Fibroblast of skin of back (primary cell): Measurements from ENCODE around the gene ME3.

ENCODE experiments used
- DNase-seq: peaks from one replicate; pipeline ENCODE4 v3.0.0-alpha.2; 2013

The ME3 gene

GRCh38 chr11:86513746-86514373 is 158.6 kb downstream of the ME3 start:
- no peak for DNase-seq

- DNase-seq: no peak
These were observed 159.3 kb downstream of the ME3 start for GRCh38 chr11:86513138-86513537.

- DNase-seq: peak; percentile 85
These were observed 161.3 kb downstream of the ME3 start for GRCh38 chr11:86511086-86511551.

DNA sequence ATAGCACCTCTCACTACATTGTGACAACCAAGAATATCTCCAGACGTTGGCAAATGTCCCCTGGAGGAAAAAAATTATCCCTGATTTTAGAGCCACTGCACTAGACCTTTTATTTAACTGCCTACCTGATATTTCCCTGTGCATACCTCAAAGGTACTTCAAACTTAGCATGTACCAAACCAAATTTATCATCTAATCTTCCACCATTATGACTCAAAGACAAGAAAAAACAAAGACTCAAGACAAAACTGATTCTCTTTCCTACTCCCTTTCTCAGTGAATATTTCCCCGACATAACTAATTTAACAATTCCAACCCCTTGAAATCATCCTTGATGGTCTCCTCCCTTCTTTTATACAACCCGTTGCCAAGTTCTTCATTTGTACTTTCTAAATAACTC is 161.7 kb downstream of the ME3 start:
- no peak for DNase-seq

DNA sequence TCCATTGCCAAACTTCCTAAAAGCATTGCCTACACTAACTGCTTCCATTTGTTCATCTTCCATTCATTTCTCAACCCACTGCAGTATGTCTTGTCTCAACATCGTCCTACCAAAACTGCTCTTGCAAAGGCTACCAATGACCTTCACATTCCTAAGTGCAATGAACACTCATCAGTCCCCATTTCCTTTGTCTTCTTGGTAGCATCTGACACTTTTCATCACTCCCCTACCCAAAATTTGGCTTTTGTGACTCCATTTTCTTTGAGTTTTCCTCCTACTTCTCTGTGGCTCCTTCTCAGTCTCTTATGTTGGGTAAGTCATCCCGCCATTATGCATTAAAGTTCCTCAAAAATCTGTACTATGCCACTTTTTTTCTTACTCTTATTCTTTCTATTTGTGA is 162.3 kb downstream of the ME3 start:
- no peak for DNase-seq

- DNase-seq: peak; percentile 63
These were observed 162.8 kb downstream of the ME3 start for GRCh38 chr11:86509588-86509974.

GRCh38 chr11:86508604-86509587 is 163.5 kb downstream of the ME3 start:
- DNase-seq: no peak

DNA sequence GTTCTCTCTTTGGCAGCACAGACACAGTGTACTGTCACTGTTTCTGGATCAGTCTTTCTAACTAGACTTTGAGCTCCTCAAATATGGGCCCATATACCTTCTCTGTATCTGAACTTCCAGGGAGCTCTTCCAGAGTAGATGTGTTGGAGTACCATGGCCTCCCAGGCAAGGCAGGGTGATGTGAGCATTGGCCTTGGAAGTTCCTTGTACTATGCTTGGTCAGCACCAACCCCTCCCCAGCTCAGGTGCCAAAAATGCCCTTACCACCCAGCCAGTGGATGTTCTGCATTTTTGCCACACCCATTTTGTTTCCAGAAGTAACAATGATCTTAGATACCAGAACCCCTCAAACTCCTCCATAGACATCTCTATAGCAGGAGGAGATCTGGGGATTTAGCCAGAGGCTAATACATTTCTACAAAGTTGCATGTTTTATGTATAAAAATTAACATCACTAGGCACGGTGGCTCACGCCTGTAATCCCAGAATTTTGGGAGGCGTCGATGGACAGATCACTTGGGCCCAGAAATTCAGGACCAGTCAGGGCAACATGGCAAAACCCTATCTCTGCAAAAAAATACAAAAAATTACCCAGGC is 165.1 kb downstream of the ME3 start:
- DNase-seq: no peak

- DNase-seq: no peak
These were observed 166.2 kb downstream of the ME3 start for GRCh38 chr11:86506235-86506634.

GRCh38 chr11:86503131-86503530 is 169.3 kb downstream of the ME3 start:
- DNase-seq: no peak

GRCh38 chr11:86502137-86502642 is 170.2 kb downstream of the ME3 start:
- DNase-seq: no peak

GRCh38 chr11:86500500-86501140 is 171.8 kb downstream of the ME3 start:
- no peak for DNase-seq

GRCh38 chr11:86499723-86500129 is 172.7 kb downstream of the ME3 start:
- DNase-seq: no peak

- DNase-seq: no peak
These were observed 174.6 kb downstream of the ME3 start for GRCh38 chr11:86497836-86498235.

DNA sequence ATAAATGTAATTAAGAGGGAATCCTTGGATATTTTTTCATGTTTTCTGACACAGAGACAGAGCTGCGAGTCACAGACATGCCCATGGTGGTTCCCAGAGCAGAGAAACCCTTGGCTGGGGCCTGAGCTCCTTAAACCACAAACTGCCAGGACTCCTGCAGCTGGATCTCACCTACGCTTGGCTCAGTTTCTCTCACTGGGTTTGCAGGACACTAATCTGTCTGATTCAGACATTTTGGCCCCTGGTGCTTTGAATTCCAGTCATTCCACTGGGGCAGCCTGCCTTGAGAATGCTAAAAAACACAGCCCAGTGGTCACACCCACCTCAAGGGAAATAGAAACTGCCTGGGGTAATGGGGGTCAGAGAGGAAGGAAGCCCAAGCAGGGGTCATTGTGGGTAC is 175.1 kb downstream of the ME3 start:
- DNase-seq: peak; percentile 62

- peak; percentile 76 for DNase-seq
These were observed 177.1 kb downstream of the ME3 start for GRCh38 chr11:86495351-86495750.

DNA sequence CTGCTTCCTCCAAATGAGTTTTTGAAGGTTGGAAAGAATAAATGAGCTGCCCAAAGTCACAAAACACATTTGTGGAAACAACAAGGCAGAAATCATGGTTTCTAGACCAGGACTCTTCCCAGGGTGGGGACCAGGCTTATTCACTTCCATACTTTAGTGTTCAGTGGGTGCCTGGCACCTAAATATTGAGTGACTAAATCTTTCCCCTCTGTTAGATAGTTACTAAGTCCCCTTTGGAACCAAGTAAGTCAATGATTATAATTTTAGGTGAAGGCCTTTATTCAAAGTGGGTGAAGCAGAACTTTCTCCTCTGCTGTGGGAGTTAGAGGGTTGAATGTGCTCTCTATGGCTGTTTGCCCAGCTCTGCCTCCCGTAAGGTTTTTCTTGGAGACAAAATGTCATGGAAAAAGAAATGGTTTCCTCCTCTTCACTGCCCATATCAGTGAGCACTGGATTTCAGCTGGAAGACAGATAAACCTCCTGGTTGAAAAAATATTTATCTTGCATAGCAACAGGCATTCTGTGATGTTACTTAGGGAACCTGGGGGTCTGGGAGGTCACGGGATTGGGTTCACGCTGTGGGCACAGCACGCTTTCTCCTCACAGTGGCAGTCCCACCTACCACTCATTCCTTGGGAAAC is 179.9 kb downstream of the ME3 start:
- no peak for DNase-seq

DNA sequence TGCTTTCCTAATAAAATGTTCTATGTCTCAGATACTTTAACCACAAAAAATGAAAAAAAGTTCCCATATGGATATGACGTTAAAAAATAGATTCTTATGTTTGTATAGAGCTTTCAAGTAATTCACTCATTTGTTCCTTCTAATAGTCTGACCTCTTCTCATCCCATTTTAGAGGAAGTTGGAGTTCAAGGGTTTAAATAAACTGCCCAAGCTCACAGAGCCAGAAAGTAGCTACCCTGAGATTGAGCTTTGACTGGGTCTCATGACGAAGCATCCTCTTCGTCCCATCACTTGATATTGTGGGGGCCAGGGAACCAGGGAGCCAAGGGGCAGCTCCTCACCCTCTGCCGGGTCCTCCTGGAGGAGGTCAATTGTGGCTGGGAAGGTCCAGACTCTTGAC is 181.4 kb downstream of the ME3 start:
- no peak for DNase-seq

DNA sequence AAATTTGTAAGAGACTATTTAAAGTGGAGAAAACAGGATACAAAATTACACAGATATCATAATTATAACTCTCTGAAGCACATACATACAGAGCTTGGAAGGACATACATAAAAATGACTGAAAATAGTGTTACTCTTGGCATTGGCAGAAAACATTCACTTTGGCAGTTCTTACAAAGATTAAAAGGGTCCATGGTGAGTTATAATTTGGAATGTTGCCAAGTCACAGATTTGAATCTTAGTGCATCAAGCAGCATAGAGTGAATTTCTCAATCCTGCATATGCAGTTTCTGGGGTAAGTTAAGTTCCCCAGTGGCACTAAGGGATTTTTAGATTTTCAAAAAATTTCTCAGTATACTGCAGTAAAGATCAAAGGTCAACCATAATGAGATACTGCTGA is 181.8 kb downstream of the ME3 start:
- no peak for DNase-seq

GRCh38 chr11:86489442-86489841 is 183.0 kb downstream of the ME3 start:
- DNase-seq: no peak

GRCh38 chr11:86488553-86488952 is 183.9 kb downstream of the ME3 start:
- no peak for DNase-seq

GRCh38 chr11:86487671-86488070 is 184.7 kb downstream of the ME3 start:
- DNase-seq: no peak
